GM21619 (cell line): ENCODE results near the gene FOS.

Source experiments
- ATAC-seq: cut with Tn5 transposase; IDR thresholded peaks from one replicate; pipeline ENCODE4 v1.9.1; 2021; ENCODE audit not compliant: unreplicated experiment

The FOS gene

DNA sequence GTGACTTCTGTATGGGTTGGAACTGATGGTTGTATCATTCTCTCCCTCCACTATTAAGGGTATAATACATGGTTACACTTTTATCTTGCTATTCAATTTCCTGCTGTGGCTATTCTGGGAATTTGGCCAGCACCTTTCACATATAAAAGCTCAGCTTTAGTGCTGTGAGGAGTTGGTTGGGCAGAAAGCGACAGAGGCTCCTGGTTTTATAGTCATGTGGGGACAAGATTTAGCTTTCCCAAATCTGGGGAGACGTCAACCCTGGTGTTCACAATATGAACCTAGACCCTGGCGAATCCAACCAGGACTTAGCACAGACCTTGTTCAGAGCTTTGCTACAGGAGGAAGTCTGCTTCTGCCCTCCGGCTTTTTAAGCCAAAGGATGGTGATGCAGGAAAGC lies 36.5 kb downstream of the FOS start:
- no peak for ATAC-seq

DNA sequence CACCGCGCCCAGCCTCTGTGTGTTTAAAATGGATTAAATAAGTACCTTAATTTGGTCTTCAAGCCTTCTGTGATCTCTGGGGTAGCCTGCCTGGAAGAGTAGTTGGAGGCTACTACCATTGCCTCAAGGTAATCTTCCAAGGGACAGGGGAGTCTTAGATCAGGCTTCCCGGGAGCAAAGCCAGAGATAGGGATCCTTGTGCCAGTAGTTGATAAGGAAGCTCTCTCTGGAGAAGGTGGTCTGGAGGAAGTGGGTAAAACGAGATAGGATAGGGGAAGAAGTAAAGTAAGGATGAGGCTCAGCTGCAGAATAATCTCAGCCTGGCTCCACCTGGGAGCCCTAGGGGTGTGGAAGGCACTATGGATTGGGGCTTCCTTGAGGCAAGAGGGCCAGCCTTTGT lies 38.5 kb downstream of the FOS start:
- no peak for ATAC-seq

DNA sequence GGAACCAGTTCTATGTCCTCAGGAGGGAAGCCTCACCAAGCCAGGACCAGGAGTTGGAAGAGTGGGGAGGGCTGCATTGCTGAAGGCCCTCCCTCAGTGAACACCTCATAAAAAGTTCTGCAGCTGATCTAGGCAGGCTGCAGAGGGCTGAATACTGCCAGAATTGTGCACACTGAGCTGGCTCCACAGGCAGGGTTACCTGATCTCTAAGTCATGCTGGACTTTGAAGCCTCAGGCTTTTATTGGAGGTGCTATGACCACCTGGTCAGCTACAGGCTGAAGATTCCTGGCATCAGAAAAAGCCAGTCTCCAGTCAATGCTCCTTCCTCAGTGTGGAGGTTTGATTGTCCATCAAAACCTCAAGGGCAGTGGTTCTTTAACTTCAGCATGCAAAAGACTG lies 39.7 kb downstream of the FOS start:
- no peak for ATAC-seq

DNA sequence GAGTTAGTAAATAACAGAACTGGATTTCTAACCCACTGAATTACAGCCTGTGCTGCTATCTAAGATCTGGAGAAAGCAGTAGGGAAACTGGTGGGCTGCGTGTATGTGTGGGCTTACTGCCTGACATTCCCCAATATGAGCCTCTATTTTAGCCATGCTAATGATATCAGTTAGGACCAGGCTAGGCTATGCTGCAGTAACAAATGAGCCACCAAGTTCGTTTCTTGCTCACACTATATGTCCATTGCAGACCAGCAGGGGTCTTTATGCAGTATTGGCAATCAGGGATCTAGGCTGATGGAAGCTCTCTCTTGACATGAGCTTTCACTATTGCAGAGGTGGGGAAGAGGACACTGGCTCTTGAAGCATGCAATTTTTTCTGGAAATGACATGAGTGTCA lies 40.4 kb downstream of the FOS start:
- no peak for ATAC-seq

DNA sequence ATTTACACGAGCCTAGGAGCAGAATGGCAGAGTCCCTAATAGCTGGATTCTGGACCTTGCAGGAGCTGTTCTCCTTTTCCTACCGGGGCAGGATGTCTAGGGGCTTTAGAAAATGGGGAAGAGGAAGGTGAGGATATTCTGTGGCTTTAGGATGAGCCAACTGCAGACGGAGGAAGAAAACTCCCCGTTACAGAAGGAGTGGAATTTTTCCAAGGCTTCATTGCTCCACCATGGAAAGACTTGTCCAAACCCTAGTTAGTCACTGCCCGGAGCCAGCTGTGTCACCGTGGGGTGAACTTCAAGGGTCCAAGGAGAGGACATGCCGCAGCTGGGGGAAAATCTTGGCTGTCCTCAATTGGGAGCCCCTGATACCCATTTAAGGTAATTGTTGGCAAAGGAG lies 41.6 kb downstream of the FOS start:
- ATAC-seq, result no peak

DNA sequence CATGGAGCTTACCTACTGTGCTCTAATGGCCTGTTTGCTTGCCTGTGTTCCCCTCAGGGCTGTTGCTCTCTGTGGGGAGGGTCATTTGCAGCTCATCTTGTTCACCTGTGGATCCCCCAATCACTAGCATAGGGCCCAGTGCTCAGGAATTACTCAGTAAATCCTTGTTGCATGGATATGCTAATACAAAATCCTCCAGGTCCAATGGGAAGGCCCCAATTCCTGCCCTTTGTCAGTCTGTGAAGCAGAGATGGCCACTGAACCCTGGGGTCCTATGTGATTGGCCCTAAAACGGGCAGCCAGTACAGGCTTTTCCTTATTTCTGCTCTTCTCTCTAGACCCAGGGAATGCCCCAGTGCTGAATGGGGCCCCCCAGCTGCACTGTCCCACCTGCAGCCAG lies 44.1 kb downstream of the FOS start:
- ATAC-seq, result no peak

DNA sequence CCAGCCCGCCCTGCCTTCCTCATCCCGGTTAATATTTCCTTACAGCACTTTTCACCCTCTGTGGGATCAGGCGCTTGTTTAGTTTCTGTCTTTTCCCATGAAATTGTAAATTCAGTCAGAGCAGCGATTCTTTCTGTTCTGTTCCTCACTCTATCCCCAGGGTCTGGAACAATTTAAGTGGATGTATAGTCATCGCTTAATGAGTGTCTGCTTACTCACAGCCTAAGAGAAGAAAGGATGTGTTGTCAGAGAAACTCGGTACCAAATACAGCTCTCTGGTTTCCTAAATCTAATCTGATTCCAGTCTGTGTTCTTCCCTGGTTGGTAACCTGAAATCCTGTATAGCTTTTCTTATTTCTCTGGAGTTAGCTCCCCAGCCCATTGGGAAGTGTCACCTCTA lies 44.9 kb downstream of the FOS start:
- no peak for ATAC-seq

DNA sequence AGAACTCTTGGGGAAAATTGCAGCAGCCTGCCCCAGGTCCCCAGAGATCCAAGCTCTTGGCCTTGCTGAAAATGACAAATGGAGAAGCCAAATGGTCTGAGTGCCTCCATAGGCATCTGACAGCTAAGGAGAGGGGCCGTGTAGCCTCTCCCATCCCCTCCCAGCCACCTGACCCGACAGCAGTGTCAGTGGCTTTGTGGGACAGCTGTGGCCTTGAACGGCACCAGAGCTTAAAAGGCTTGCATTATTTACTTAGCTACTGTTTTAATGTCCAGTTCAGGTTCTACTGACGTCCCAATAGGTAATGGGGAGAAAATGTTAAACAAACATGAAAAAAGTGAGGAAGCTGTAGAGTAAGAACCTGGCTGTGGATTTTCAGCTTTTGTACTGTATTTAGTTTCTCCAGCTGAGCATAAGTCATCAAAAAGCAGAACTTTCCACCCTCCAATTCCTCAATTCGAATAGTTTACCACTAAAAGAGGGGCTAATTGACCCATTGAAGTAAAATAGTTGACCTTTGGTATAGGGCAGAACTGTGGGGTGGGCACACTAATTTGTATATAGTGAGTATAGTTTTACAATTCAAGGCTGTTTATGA lies 50.0 kb downstream of the FOS start:
- no peak for ATAC-seq

DNA sequence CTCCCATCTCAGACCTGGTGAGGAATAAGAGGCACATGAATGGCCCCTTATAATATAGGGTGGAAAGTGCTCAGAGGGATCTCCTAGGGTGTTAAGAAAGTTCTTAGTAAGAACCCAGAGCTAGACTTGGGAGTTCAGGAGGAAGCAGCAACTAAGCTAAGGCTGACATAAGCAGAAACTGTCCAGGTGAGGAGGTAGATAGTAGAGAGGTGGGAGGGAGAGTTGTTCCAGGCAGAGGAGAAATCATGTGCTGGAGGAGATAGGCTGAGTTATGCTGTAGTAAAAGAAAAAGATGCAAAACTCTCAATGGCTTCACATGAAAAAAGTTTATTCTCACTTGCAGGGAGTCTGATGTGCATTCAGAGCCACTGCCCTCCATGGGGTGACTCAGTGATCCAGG lies 50.7 kb downstream of the FOS start:
- no peak for ATAC-seq

DNA sequence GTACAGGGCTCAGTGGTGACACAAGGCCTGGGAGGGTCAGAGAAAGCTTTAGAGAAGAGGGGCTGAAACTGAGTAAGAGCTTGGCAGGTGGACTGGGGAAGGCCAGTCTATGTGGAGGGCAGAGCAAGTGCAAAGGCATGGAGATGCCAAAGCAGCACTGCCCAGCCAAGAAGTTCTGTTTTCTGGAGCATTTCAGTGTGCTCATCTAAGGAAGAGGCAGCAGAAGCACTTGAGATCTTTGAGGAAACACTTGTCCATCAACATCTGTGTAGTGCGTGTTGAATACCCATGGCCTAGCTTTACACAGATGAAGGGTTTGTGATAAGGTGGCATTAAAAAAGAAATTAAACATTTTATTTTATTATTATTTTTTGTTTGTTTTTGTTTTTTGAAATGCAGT lies 52.8 kb downstream of the FOS start:
- ATAC-seq, result no peak
